ENCODE measurements around the gene EXOC3L2.

Gene EXOC3L2

DNA sequence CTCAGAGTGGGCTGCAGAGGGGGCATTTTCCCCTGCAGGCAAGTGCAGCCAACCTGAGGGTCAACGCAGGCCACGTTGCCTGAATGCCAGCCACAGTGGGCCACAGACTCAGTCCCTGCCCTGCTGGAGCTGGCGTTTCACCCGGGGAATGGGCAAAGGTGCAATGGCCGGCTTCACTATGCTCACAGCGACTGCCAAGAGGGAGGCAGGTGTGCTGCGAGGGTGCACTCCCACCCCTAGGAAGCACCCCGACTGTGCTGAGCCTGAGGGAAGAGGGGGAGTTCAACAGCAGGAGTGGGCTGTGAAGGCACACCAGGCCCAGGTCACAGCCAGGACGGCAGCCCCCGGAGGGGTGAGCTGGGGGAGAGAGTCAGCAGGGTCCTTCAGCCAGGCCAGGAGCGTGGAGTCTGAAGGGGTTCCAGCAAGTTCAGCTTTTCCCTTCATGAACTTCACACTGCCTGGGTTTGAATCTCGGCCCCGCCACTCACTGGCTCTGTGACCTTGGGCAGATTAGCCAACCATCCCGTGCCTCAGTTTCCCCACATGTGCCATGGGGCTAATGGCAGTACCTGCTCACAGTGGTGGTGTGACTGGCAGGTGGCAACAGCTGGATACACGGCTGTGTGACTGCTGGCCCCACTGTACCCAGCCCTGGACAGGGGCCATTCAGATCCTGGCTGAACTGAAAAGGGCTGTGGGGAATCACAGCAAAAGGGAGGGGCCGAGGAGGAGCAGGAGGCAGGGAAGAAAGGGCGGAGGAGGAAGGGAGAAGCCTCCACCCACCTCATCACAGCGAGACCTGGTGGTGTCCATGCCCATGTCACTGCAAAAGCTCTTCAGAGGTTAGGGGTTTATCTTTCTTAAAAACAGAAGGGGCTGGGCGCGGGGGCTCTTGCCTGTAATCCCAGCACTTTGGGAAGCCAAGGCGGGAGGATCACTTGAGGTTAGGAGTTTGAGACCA is 74.8 kb downstream of the EXOC3L2 start:
- DNase-seq: no peak
- in situ Hi-C loops (cut with HindIII; ENCODE audit: low pct_ligation_motif_present, low pct_unique_long_range_greater_than_20kb, low sequenced_read_pairs): no loop called here

DNA sequence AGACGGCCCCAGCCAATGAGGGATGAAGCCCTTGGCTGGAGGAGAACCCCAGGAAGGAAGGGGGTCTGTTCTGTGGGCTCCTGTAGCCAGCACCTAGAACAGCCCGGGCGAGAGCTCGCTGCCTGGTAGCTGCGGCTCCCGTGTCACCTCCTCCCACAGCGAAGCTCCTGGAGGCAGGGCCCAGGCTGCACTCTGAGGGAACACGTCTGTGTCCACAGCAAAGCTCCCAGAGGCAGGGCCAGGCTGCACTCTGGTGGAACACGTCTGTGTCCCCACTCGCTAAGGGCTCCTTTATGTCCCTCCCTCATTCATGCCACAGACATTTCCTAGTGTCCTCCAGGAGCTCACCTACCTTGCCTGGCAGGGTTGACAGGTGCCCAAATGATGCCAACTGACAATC is 75.6 kb downstream of the EXOC3L2 start:
- in situ Hi-C loops (cut with HindIII; ENCODE audit: low pct_ligation_motif_present, low pct_unique_long_range_greater_than_20kb, low sequenced_read_pairs): no loop called here
- DNase-seq: no peak

- DNase-seq: no peak
- in situ Hi-C loops (cut with HindIII; ENCODE audit: low pct_ligation_motif_present, low pct_unique_long_range_greater_than_20kb, low sequenced_read_pairs): no loop called here
These were observed 76.3 kb downstream of the EXOC3L2 start for GRCh38 chr19:45168767-45169351.

DNA sequence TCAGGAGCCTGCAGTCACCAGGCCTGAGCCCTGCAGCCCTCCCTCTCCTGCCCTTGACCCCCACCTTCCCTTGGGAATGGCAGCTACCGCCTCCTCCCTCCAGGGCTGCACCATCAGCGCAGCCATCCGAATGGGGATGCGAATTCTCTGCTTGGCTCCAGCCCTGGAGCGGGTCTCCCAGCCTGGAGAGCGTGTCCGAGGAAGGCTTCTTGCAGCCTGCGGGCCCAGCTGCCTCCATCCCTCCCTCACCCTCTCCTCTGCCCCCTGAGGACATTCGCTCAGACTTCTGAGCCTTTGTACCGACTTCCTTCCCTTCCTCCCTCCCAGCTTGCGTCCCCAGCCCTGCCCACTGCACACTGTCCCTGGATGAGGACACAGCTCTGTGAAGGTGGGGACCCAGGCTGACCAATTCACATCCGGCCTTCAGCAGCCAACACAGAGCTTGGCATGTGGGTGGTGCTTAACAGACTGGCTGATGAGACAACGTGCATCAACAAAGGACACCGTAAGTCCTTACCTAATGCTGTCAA is 78.4 kb downstream of the EXOC3L2 start:
- no peak for DNase-seq
- in situ Hi-C loops (cut with HindIII; ENCODE audit: low pct_ligation_motif_present, low pct_unique_long_range_greater_than_20kb, low sequenced_read_pairs): no loop called here

DNA sequence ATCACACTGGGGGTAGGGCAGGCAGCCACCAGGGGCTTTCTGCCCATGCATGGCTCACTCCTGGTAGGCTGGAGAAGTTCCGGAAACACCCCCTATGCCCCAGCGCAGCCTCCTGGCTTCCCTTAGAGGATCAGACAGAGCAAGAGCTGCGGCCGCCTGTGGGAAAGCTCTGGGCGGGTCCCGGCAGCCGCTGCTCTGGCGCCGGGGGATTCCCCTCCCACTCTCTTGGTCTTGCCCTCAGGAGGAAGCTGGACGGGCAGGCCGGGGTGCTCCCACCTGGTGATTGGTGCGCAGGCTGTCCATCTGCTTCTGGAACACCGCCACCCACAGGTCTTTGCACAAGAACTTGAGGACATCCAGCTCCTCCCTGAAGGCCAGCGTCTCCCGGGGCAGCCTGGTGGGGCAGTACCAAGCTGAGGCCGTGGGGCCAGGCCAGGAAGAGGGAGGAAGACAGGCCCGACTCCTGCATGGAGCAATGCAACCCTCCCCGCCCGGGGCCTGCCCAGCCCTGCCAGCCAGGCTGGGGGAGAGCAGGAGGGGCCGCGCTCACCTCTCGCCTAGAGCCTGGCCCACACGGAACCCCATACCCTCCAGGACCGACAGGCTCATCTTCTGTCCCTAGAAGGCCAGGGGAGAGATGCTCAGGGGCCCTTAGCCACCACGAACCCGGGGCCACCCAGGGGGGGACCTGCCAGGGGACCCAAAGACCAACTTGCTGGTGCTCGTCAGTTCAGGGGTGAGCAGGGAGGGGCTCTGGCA is 80.5 kb downstream of the EXOC3L2 start:
- no peak for DNase-seq
- in situ Hi-C loops (cut with HindIII; ENCODE audit: low pct_ligation_motif_present, low pct_unique_long_range_greater_than_20kb, low sequenced_read_pairs): no loop called here

GRCh38 chr19:45163751-45164460 is 81.3 kb downstream of the EXOC3L2 start:
- DNase-seq: no peak
- in situ Hi-C loops (cut with HindIII; ENCODE audit: low pct_ligation_motif_present, low pct_unique_long_range_greater_than_20kb, low sequenced_read_pairs): no loop called here

GRCh38 chr19:45163156-45163555 is 82.1 kb downstream of the EXOC3L2 start:
- in situ Hi-C loops (cut with HindIII; ENCODE audit: low pct_ligation_motif_present, low pct_unique_long_range_greater_than_20kb, low sequenced_read_pairs): no loop called here
- DNase-seq: no peak

GRCh38 chr19:45162608-45163143 is 82.5 kb downstream of the EXOC3L2 start:
- no peak for DNase-seq
- in situ Hi-C loops (cut with HindIII; ENCODE audit: low pct_ligation_motif_present, low pct_unique_long_range_greater_than_20kb, low sequenced_read_pairs): no loop called here
